B cell (primary cell): Measurements from ENCODE around the gene MFAP2. TPM values are rescaled to one million over a fixed set of nuclear protein-coding genes. Genes with fewer than 3 reads are reported as not detected.

Source experiments
- ATAC-seq: fragments of 200-7000 bp; cut with Tn5 transposase; one replicate; pipeline ENCODE4 v1.10.0; 2021; ENCODE audit warnings: low read depth, mild to moderate bottlenecking, moderate number of reproducible peaks, moderate library complexity
- CTCF ChIA-PET: fragments of 350-600 bp; sonication (Branson Sonifier 250); formaldehyde crosslinking; loops from one replicate; lab custom pipeline; 2021; ENCODE audit warnings: antibody characterized with exemption, inconsistent platforms; lab: Charles Lee
- POLR2A ChIA-PET: fragments of 350-600 bp; sonication (Branson Sonifier 250); formaldehyde crosslinking; loops from one replicate; lab custom pipeline; 2021; ENCODE audit warnings: antibody characterized with exemption; lab: Charles Lee
- DNase-seq: peaks from one replicate; pipeline ENCODE4 v3.0.0; 2013
- H2AFZ ChIP-seq: 2 replicates; pipeline ENCODE4 v1.6.1; 2012; ENCODE audit warnings: mild to moderate bottlenecking, low read depth, low read length; ENCODE audit not compliant: insufficient read depth, poor library complexity, severe bottlenecking
- H3K27ac ChIP-seq, 2 donors: 1 replicate in 1 of 2; 2 replicates in 1 of 2; pipeline ENCODE4 v1.5.1; 2012 to 2013; ENCODE audit warnings: low read length in 2 of 2, mild to moderate bottlenecking in 2 of 2, moderate library complexity in 1 of 2
- H3K27me3 ChIP-seq, 4 experiments: fragments of 200-600 bp in 1 of 4; sonication (generic) in 1 of 4; replicated peaks in 1 of 4; 1 replicate in 2 of 4; 2 replicates in 2 of 4; pipeline versions ENCODE4 v1.6.1 to v1.7.0; 2013 to 2016; ENCODE audit warnings: low read length in 3 of 4, mild to moderate bottlenecking in 2 of 4, mixed read lengths in 1 of 4, moderate library complexity in 1 of 4; ENCODE audit not compliant: insufficient read depth in 4 of 4, control insufficient read depth in 3 of 4; ENCODE audit errors: control extremely low read depth in 1 of 4
- H3K36me3 ChIP-seq, 2 experiments: replicated peaks in 1 of 2; 1 replicate in 1 of 2; 2 replicates in 1 of 2; pipeline versions ENCODE4 v1.6.1 to v1.7.1; 2013; ENCODE audit warnings: low read length in 1 of 2; ENCODE audit not compliant: insufficient read depth in 2 of 2, control insufficient read depth in 1 of 2; ENCODE audit errors: control extremely low read depth in 1 of 2, extremely low read depth in 1 of 2
- H3K4me1 ChIP-seq, 2 donors: fragments of 200-600 bp in 1 of 2; sonication (generic) in 1 of 2; 1 replicate in 1 of 2; 2 replicates in 1 of 2; pipeline versions ENCODE4 v1.5.1 to v1.6.1; 2013 to 2017; ENCODE audit warnings: low read length in 2 of 2; ENCODE audit not compliant: control insufficient read depth in 2 of 2, insufficient read depth in 2 of 2
- H3K4me2 ChIP-seq: replicated peaks from 2 replicates; pipeline ENCODE3; 2012; ENCODE audit warnings: mild to moderate bottlenecking, low read depth, low read length; ENCODE audit not compliant: poor library complexity, severe bottlenecking
- H3K4me3 ChIP-seq, 5 experiments: fragments of 200-600 bp in 1 of 5; sonication (generic) in 1 of 5; 1 replicate in 3 of 5; 2 replicates in 2 of 5; pipeline versions ENCODE4 v1.5.1 to v1.7.0; 2011 to 2016; ENCODE audit warnings: low read length in 4 of 5, mild to moderate bottlenecking in 4 of 5, low read depth in 2 of 5, control low read depth in 1 of 5, moderate library complexity in 1 of 5; ENCODE audit not compliant: insufficient read depth in 1 of 5; ENCODE audit errors: control extremely low read depth in 1 of 5, extremely low read depth in 1 of 5
- H3K79me2 ChIP-seq: fragments of 200-600 bp; sonication (generic); one replicate; pipeline ENCODE4 v1.6.0; 2016; ENCODE audit warnings: low read length; ENCODE audit not compliant: control insufficient read depth, insufficient read depth
- H3K9ac ChIP-seq: fragments of 200-600 bp; sonication (generic); 2 replicates; pipeline ENCODE4 v1.6.1; 2017; ENCODE audit warnings: mild to moderate bottlenecking, low read length, moderate library complexity
- H3K9me3 ChIP-seq, 3 donors: one replicate each; pipeline versions ENCODE4 v1.6.1 to v1.7.1; 2013; ENCODE audit warnings: low read length in 2 of 3; ENCODE audit not compliant: control insufficient read depth in 2 of 3, insufficient read depth in 1 of 3; ENCODE audit errors: control extremely low read depth in 1 of 3
- H4K20me1 ChIP-seq: 2 replicates; pipeline ENCODE4 v1.6.0; 2012; ENCODE audit warnings: mild to moderate bottlenecking, low read length; ENCODE audit not compliant: insufficient read depth, control insufficient read depth, poor library complexity, severe bottlenecking
- H3K27ac Mint-ChIP-seq: one replicate; pipeline ENCODE4 v1.8.0; 2021; ENCODE audit warnings: mixed read lengths
- H3K27me3 Mint-ChIP-seq: one replicate; pipeline ENCODE4 v1.8.0; 2021; ENCODE audit warnings: mixed read lengths
- H3K4me1 Mint-ChIP-seq: one replicate; pipeline ENCODE4 v1.8.0; 2021; ENCODE audit warnings: mixed read lengths
- H3K4me3 Mint-ChIP-seq: one replicate; pipeline ENCODE4 v1.8.0; 2021; ENCODE audit warnings: mixed read lengths
- H3K9me3 Mint-ChIP-seq: one replicate; pipeline ENCODE4 v1.8.0; 2022; ENCODE audit warnings: mixed read lengths; ENCODE audit not compliant: insufficient read depth
- EZH2 ChIP-seq: IDR thresholded peaks from 2 replicates; pipeline ENCODE4 v1.6.1; 2012; ENCODE audit warnings: borderline replicate concordance, low read depth, mild to moderate bottlenecking, moderate library complexity, low read length; ENCODE audit not compliant: insufficient read depth, poor library complexity, severe bottlenecking
- WGBS: methylation state at CpG from one replicate; pipeline ENCODE4 v1.1.5; 2013; ENCODE audit warnings: missing lambda C conversion rate; ENCODE audit not compliant: insufficient coverage; 5-methylcytosine and 5-hydroxymethylcytosine counted together
- intact Hi-C: fragments of 100-400 bp; cut with micrococcal nuclease; formaldehyde crosslinking; loops from one replicate; pipeline ENCODE4 v1.10.0; 2022
- polyA plus RNA-seq: library from polyadenylated mRNA; depleted of rRNA; stranded (reverse); fragments of >200 nt; gene quantifications from 2 replicates; pipeline ENCODE4 v1.2.3, GENCODE V29; 2012
- total RNA-seq, 2 donors: library from RNA; stranded (reverse); fragments of 120-200 nt in 1 of 2; gene quantifications; 1 replicate in 1 of 2; 2 replicates in 1 of 2; pipeline versions ENCODE4 v1.2.3 to v1.2.4, GENCODE V29; 2013 to 2022
- TF ChIP-seq, protein P1 (sequence below): fragments of 200-600 bp; IDR thresholded peaks from one replicate; pipeline ENCODE4 v1.8.0; 2022; ENCODE audit warnings: antibody characterized with exemption, mild to moderate bottlenecking

MFAP2 gene
- total and polyA plus RNA-seq, 2 donors (not counting 1 experiment from before 2014, with no cell fraction given): not detected

DNA sequence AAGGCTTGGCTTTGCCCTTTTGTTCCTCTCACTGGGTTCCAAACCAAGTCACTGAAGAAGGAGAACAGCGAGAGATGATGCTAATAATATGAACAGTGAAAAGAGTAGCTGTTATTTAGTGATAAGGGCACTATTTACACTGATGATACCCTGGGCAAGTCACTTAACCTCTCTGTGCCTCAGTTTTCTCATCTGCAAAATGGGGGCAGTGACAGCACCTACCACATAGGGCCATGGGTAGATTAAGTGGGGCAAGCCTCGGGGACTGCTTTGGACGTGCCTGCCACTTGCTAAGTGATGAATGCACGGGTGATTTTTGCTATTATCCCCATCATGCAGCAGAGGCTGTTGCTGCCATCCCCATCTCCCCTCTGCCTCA is 22.1 kb upstream of the MFAP2 start:
- no peaks in the 10 kb centered on the region for H3K9me3 ChIP-seq
- peaks cover 7 to 21% of the 10 kb centered on the region in 2 experiments for H3K36me3 ChIP-seq
- Mint-ChIP-seq H3K27ac (no peak overlapping the region), H3K27me3 (no peaks in the 10 kb centered on the region), H3K9me3 (no peaks in the 10 kb centered on the region), H3K4me1 (no peaks in the 10 kb centered on the region), H3K4me3 (no peak overlapping the region)
- no peak overlapping the region for H2AFZ ChIP-seq
- no peak overlapping the region for H3K4me3 ChIP-seq
- H3K79me2 ChIP-seq: peaks cover 3% of the 10 kb centered on the region
- H3K9ac ChIP-seq: no peak overlapping the region
- POLR2A ChIA-PET: no interaction called here
- no peak overlapping the region for H3K4me2 ChIP-seq
- ATAC-seq: no peak
- no peak for DNase-seq
- no peaks in the 10 kb centered on the region for H3K27me3 ChIP-seq
- TF ChIP-seq EZH2: no peak
- TF ChIP-seq, protein P1, sequence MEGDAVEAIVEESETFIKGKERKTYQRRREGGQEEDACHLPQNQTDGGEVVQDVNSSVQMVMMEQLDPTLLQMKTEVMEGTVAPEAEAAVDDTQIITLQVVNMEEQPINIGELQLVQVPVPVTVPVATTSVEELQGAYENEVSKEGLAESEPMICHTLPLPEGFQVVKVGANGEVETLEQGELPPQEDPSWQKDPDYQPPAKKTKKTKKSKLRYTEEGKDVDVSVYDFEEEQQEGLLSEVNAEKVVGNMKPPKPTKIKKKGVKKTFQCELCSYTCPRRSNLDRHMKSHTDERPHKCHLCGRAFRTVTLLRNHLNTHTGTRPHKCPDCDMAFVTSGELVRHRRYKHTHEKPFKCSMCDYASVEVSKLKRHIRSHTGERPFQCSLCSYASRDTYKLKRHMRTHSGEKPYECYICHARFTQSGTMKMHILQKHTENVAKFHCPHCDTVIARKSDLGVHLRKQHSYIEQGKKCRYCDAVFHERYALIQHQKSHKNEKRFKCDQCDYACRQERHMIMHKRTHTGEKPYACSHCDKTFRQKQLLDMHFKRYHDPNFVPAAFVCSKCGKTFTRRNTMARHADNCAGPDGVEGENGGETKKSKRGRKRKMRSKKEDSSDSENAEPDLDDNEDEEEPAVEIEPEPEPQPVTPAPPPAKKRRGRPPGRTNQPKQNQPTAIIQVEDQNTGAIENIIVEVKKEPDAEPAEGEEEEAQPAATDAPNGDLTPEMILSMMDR: no peak
- 93% methylated on average over 3 of the region's 4 CpGs for WGBS
- CTCF ChIA-PET: interaction anchor here (1.6 kb wide), 1 partner anchor 42 kb away, joined by 4 read pairs; no protein-coding TSS in a partner anchor
- H3K4me1 ChIP-seq: no peaks in the 10 kb centered on the region
- no peak overlapping the region for H3K27ac ChIP-seq
- intact Hi-C loops: no loop called here
- peaks cover 6% of the 10 kb centered on the region for H4K20me1 ChIP-seq

DNA sequence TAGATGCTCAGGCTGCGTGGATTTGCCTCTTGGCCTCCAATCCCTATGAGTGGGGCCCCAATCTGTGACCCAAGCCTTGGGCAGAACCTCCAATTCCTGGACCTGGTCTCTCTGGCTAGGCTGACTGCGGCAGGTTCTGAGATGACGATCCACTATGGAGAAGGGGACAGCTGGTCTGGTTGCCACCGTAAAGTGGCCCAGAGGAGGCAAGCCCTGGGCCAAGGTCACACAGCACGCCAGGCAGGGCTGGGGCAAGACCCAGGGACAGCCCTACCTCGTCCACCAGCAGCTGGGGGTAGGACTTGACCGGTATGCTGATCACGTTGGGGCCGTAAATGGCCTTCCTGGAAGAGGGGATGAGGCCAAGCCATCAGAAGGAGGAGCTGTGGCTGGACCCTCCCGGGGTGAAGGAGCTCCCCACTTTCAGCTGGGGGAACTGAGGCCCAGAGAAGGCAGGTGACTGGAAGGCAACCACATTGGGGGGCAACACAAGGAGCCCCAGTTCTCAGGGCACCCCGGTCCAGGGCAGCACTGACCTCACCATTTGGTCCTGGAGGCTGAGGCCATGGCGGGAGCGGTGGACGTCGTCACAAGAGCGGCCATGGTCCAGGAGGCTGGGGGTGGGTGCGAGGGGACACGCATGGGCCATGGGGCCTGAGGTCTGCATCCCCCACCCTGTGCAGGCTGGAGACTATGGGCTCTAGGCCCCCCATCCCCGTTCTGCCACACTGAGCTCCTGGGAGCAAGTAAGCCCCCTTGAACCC is 21.5 kb upstream of the MFAP2 start:
- no peaks in the 10 kb centered on the region for H3K4me1 ChIP-seq
- TF ChIP-seq, protein P1: no peak
- TF ChIP-seq EZH2: no peak

More for the DNA sequence above, 21.5 kb upstream of the MFAP2 start:
- Histone ChIP-seq H4K20me1 (peaks cover 2% of the 10 kb centered on the region), H2AFZ (no peak overlapping the region), H3K36me3 (peaks cover 7 to 21% of the 10 kb centered on the region in 2 experiments), H3K9ac (no peak overlapping the region), H3K27ac (no peak overlapping the region), H3K79me2 (peaks cover 3% of the 10 kb centered on the region), H3K9me3 (no peaks in the 10 kb centered on the region), H3K4me2 (no peak overlapping the region), H3K27me3 (no peaks in the 10 kb centered on the region), H3K4me3 (no peak overlapping the region)
- Mint-ChIP-seq H3K27ac (no peak overlapping the region), H3K27me3 (no peaks in the 10 kb centered on the region), H3K4me3 (no peak overlapping the region), H3K4me1 (no peaks in the 10 kb centered on the region), H3K9me3 (no peaks in the 10 kb centered on the region)
- WGBS: 100% methylated on average over 19 of the region's 19 CpGs
- no peak for DNase-seq
- ChIA-PET CTCF (no interaction called here), POLR2A (no interaction called here)
- intact Hi-C loops: no loop called here
- ATAC-seq: no peak
